HG03354 (cell line): Measurements from ENCODE around the gene MTR.

ENCODE experiments used
- ATAC-seq: cut with Tn5 transposase; IDR thresholded peaks from one replicate; pipeline ENCODE4 v1.9.1; 2021; ENCODE audit warnings: mild to moderate bottlenecking; ENCODE audit not compliant: unreplicated experiment, poor library complexity, severe bottlenecking

Gene MTR

DNA sequence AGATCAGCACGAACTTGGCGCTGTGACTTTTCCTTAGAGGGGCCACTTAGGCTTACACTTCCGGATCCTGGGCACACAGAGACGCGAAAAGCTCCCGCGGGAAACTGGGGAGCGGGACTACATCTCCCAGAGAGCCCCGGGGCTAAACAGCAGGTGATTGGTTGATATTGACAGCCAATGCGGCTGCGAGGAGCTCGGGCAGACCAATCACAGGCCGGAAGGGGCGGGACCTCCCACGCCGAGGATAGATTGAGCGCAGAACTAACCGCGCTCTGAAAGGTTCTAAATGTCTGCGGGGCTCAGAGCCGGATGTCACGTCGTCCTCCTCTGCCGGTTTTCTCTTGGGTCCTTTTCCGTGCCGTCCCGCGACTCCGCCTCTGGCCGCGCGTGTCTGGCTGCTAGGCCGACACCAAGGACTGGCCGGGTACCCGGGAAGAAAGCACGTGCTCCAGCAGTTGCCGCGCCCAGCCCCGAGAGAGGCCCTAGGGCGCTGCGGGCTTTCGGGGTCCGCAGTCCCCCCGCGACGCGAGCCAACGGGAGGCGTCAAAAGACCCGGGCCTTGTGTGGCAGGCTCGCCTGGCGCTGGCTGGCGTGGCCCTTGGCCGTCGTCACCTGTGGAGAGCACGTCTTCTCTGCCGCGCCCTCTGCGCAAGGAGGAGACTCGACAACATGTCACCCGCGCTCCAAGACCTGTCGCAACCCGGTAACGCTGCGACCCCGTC, at the start of gene MTR:
Gene MTR, plus strand, starts transcription at position 258 of the 722 bp plus-strand sequence. Its CDS starts 412 bp downstream, at position 670.
- ATAC-seq = peak; percentile 96

GRCh38 chr1:236746785-236747184, 48.3 kb upstream of the MTR start:
- no peak for ATAC-seq

DNA sequence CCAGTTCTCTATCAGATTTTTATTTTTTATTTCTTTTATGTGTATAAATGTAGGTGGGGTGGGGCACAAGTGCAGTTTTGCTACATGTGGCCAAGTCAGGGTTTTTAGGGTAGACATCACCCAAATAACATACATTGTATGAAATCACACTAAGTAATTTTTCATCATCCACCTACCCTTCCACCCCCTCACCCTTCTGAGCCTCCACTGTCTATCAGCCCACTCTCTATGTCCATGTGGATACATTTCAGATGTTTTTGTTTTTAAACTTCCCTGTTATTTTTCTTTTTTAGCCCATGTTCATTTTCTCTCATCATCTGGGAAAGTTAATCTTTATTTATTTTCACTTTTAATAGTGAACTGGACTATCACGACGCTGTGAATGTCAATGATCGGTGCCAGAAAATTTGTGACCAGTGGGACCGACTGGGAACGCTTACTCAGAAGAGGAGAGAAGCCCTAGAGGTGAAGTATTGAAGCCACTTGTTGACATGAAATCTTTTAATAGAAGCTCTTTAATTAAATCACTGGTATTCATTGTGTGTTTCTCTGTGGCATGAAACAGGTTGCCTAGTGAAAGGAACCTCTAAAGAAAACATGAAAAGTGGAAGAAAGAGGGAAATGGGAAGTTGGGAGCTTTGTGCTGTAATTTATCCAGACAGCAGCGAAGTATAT, 47.6 kb upstream of the MTR start:
- ATAC-seq = no peak

DNA sequence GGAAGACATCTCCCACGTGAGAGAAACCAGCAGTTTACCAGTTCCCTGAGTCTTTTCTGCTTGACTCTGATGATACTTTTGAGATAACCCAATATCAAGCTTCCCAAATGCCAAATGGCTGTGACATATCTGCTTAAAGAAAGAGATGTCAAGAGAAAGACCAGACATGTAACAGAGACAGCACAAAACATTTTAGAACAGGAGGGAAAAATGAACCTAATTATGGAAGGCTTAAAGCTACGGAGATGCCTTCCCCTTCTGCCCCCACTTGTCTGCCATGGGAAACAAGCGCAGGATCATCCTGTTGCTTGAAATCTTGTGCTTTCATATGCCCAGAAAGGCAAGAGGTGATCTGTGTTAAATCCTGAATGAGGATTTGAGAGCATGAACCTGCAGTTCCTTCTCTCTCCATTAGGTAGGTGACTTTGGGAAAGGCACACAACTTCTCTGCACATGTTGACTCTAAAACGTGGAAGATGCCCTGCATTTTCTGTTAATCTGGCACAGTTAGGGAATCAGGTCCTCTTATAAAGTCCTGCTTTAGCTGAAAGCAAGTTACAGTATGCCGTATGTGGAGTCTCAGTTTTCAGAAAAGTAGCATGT, 46.7 kb upstream of the MTR start:
- ATAC-seq = no peak

DNA sequence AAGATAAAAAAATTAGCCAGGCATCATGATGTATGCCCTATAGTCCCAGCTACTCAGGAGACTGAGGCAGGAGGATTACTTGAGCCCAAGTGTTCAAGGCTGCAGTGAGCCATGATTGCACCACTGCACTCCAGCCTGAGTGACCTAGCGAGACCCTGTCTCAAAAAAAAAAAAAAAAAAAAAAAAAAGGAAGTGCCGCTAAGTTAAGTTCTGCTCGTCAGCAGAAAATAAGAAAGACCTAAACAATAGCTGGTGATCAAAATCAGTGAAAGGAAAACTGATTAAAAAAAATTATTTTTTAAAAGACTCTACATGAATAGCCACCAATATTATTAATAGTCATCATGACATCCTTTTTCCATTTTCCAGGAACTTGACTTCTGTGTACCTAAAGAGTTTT, 44.2 kb upstream of the MTR start:
- ATAC-seq = no peak

DNA sequence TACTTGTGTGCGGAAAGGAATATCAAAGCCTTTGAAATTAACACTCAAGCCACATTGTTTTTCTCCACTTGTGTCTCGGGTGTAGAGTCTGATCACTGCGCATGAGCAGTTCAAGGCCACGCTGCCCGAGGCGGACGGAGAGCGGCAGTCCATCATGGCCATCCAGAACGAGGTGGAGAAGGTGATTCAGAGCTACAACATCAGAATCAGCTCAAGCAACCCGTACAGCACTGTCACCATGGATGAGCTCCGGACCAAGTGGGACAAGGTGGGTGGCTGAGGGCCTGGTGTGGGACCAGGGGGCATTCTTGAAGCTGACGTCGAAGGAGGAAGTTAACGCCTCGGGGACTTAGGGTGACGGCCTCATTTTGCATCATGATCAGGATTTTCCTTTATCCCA, 43.7 kb upstream of the MTR start:
- no peak for ATAC-seq

- ATAC-seq = no peak
These were observed 43.2 kb upstream of the MTR start for GRCh38 chr1:236751935-236752334.

- ATAC-seq = no peak
These were observed 41.6 kb upstream of the MTR start for GRCh38 chr1:236753516-236753915.

GRCh38 chr1:236753964-236754363, 41.1 kb upstream of the MTR start:
- ATAC-seq = no peak

GRCh38 chr1:236754525-236755210, 40.4 kb upstream of the MTR start:
- no peak for ATAC-seq

DNA sequence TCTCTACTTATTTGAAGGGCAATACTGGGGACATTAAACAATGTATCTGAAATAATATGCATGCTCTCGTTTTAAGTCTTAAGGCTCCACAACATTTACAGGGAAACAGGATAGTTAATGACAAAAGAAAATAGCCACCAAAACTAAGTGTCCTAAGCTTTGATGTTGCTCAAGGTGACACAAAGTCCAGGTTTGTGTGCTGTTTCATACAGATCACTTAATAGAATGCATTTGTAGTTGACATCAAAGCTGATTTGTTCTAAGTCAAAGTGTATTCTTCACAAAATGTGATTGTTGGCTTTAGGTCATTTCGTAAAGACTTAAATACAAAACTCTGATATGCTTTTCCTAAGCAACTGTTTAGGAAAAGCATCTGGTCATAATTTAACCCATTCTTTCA, 37.5 kb upstream of the MTR start:
- no peak for ATAC-seq

DNA sequence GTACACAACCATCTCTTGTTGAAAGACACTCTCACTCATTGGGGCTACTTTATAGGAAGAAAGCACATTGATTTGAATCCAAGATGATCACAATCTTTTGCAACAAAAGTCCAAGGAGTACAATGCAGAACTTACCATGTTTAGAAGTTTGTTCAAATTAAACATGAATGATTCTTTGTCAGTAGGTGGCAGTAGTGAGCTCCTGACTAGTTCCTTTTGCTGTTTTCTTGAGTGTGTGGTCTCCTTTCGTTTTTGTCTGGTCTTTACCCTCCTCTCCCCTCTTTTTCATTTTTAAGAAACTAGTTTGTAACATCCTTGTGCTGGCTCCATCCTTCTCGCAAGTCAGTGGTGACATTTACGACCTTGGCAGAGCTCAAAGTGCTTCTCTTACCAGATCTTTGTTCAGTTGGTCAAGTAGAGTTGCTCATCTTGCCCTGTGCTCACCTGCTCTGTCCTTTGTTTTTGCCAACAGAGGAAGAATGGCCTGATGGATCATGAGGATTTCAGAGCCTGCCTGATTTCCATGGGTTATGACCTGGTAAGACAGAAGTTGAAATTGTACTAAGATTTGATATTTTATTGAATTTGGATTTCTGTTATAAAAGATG, 35.7 kb upstream of the MTR start:
- peak; percentile 84 for ATAC-seq

GRCh38 chr1:236760480-236760879, 34.6 kb upstream of the MTR start:
- ATAC-seq = no peak

GRCh38 chr1:236760986-236761385, 34.1 kb upstream of the MTR start:
- no peak for ATAC-seq

DNA sequence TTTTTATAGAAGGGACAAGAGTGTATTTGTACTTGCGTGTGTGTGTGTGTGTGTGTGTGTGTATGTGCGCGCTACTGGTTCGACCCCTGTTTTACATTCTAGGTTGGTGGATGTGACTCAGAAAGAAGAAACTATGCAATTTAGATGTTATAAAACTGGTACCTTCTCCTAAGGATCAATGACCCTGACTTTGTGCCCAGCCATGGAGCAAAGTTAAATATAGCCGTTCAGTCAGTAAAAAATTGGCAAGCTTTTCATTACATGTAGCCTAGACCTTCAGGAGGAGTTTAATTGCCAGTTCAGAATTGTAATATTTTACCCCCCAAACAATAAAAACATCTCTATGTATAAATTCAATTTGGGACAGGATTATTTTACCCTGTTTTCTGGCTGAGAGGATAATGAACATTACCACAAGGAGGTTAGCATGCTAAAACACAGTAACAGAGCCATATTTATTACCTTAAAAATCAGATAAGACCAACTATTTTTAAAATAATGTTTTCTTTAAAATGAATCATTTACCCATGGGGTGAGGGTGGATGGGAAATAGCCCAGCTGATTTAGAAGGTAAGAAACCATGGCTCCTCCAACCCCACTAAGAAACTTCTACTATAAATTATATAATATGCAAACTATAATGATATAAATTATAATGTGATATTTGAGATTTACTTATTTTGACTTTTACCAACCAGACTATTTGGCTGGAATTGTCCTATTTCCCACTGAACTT, 33.5 kb upstream of the MTR start:
- no peak for ATAC-seq

GRCh38 chr1:236762410-236762809, 32.7 kb upstream of the MTR start:
- ATAC-seq = no peak

- no peak for ATAC-seq
These were observed 29.3 kb upstream of the MTR start for GRCh38 chr1:236765831-236766230.

DNA sequence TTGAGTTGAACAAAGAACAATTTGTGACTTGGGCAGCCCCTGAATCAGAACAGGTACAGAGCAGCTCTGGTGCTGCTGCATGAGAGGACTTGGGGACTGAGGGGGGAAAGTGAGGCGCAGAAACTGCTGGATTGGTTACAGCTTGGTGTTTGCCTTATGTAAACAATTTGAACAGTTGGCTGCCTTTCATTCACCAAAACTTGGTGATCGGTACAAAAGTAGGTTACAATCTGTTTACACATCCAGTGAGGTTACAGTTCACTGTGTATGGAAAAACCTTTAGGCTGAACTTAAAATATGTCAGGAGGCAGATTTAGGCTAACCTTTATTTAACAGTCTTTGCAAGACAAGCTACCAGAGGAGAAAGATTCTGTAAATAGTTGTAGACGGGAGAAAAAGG, 28.6 kb upstream of the MTR start:
- no peak for ATAC-seq

GRCh38 chr1:236767276-236767675, 27.8 kb upstream of the MTR start:
- no peak for ATAC-seq

DNA sequence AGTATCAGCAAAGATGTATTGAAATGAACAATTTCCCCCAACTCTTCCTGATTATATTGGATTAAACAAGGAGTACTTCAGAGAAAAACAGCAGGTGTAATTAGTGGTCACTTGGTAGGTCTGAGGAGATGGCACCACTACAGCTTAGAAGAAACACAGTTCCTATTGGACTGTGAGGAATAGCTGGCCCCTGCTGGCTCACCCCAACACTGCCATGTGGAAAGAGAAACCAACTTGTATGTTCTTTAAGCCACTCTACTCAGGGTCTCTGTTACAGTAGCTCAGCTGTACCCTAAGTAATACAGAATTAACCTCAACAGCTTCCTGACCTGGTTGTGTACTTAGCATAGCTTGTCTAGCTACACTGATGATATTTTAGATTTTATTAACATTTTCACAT, 26.5 kb upstream of the MTR start:
- no peak for ATAC-seq
